ENCODE data around the gene TTC6.

Gene TTC6

GRCh38 chr14:37637341-37637740, 41.9 kb downstream of the TTC6 start:
- DNase-seq, result no peak

DNA sequence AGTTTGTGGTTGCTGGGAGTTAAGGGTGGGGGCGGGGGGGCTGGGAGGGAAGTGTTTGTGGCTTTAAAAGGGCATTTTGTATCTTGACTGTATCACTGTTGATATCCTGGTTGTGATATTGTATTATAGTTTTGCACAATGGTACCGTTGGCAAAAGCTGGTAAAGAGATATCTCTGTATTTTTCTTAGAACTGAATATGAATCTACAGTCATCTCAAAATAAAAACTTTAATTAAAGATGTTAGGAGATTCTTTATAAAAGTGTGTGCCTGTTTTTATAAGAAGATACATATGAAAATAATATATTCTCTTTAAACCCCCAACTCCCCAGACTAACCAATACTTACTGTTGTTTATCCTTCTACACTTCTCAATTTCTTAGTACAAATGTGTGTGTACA, 43.2 kb downstream of the TTC6 start:
- no peak for DNase-seq

- no peak for DNase-seq
These were observed 45.7 kb downstream of the TTC6 start for GRCh38 chr14:37641117-37641516.

- DNase-seq, result no peak
These were observed 46.7 kb downstream of the TTC6 start for GRCh38 chr14:37642125-37642524.

GRCh38 chr14:37643701-37644100, 48.3 kb downstream of the TTC6 start:
- DNase-seq, result no peak
